ENCODE results near the gene SLC39A6. TPM values are rescaled to one million over a fixed set of nuclear protein-coding genes. Genes with fewer than 3 reads are reported as not detected.

SLC39A6 gene
- polyA plus RNA-seq, 1 donor (not counting 4 experiments of a cell fraction or from before 2014, with no cell fraction given): 145 TPM

- no peak overlapping the region for H3K4me2 ChIP-seq (ENCODE audit: control insufficient read depth, extremely low read depth, insufficient read depth, low read depth, low read length)
- FAIRE-seq (no peak), DNase-seq (ENCODE audit: low read depth, low spot score) (no peak)
- no peak overlapping the region for H3K9ac ChIP-seq (ENCODE audit: control insufficient read depth, extremely low read depth, insufficient read depth, low read length)
- H2AFZ ChIP-seq (ENCODE audit: control insufficient read depth, low read length): no peak overlapping the region
- no peaks in the 10 kb centered on the region for H3K27me3 ChIP-seq (ENCODE audit: control insufficient read depth, extremely low read depth, insufficient read depth, low read length)
- no peak for TF ChIP-seq EZH2 (IDR thresholded peaks at IDR 0.05; ENCODE audit: low read length)
- no peak for TF ChIP-seq CTCF (optimal IDR thresholded peaks at IDR 0.05 in 1 of 3, IDR thresholded peaks at IDR 0.05 in 1 of 3, conservative IDR thresholded peaks at IDR 0.05 in 1 of 3; ENCODE audit: extremely low read depth in 1 of 3, insufficient read depth in 2 of 3, low read length in 3 of 3)
- dilution Hi-C loops (cut with MboI; ENCODE audit: extremely low pct_ligation_motif_present, low sequenced_read_pairs): no loop called here
- no peaks in the 10 kb centered on the region for H3K9me3 ChIP-seq (ENCODE audit: control insufficient read depth, low read depth, low read length)
- H3K79me2 ChIP-seq (ENCODE audit: control insufficient read depth, insufficient read depth, low read length): no peaks in the 10 kb centered on the region
- no peak overlapping the region for H3K27ac ChIP-seq (ENCODE audit: control insufficient read depth, insufficient read depth, low read length)
- no peaks in the 10 kb centered on the region for H3K4me1 ChIP-seq (ENCODE audit: control insufficient read depth, extremely low read depth, insufficient read depth, low read length)
- no peak overlapping the region for H3K4me3 ChIP-seq (ENCODE audit: control insufficient read depth in 2 of 3, extremely low read depth in 1 of 3, insufficient read depth in 2 of 3, low read depth in 1 of 3, low read length in 3 of 3)
- H3K9me1 ChIP-seq (ENCODE audit: control insufficient read depth, extremely low read depth, insufficient read depth, low read length): no peaks in the 10 kb centered on the region
- H4K20me1 ChIP-seq (ENCODE audit: control insufficient read depth, extremely low read depth, insufficient read depth, low read length): no peaks in the 10 kb centered on the region
- peaks cover 18 to 29% of the 10 kb centered on the region in 2 experiments for H3K36me3 ChIP-seq (ENCODE audit: control insufficient read depth in 2 of 2, extremely low read depth in 1 of 2, insufficient read depth in 2 of 2, low read length in 2 of 2)
Observed at GRCh38 chr18:36157441-36157840, 28.3 kb upstream of the SLC39A6 start.

GRCh38 chr18:36155851-36156757 is 27.0 kb upstream of the SLC39A6 start:
- H3K36me3 ChIP-seq (ENCODE audit: control insufficient read depth in 2 of 2, extremely low read depth in 1 of 2, insufficient read depth in 2 of 2, low read length in 2 of 2): peaks cover 18 to 33% of the 10 kb centered on the region in 2 experiments
- no peaks in the 10 kb centered on the region for H3K27me3 ChIP-seq (ENCODE audit: control insufficient read depth, extremely low read depth, insufficient read depth, low read length)
- H3K4me3 ChIP-seq (ENCODE audit: control insufficient read depth in 2 of 3, extremely low read depth in 1 of 3, insufficient read depth in 2 of 3, low read depth in 1 of 3, low read length in 3 of 3): no peak overlapping the region
- DNase-seq (ENCODE audit: low read depth, low spot score): no peak
- no peak overlapping the region for H3K4me2 ChIP-seq (ENCODE audit: control insufficient read depth, extremely low read depth, insufficient read depth, low read depth, low read length)
- dilution Hi-C loops (cut with MboI; ENCODE audit: extremely low pct_ligation_motif_present, low sequenced_read_pairs): no loop called here
- TF ChIP-seq CTCF (optimal IDR thresholded peaks at IDR 0.05 in 1 of 3, IDR thresholded peaks at IDR 0.05 in 1 of 3, conservative IDR thresholded peaks at IDR 0.05 in 1 of 3; ENCODE audit: extremely low read depth in 1 of 3, insufficient read depth in 2 of 3, low read length in 3 of 3): no peak
- no peak overlapping the region for H2AFZ ChIP-seq (ENCODE audit: control insufficient read depth, low read length)
- no peaks in the 10 kb centered on the region for H3K9me3 ChIP-seq (ENCODE audit: control insufficient read depth, low read depth, low read length)
- no peaks in the 10 kb centered on the region for H4K20me1 ChIP-seq (ENCODE audit: control insufficient read depth, extremely low read depth, insufficient read depth, low read length)
- no peak overlapping the region for H3K27ac ChIP-seq (ENCODE audit: control insufficient read depth, insufficient read depth, low read length)
- no peaks in the 10 kb centered on the region for H3K79me2 ChIP-seq (ENCODE audit: control insufficient read depth, insufficient read depth, low read length)
- H3K9ac ChIP-seq (ENCODE audit: control insufficient read depth, extremely low read depth, insufficient read depth, low read length): no peak overlapping the region
- H3K9me1 ChIP-seq (ENCODE audit: control insufficient read depth, extremely low read depth, insufficient read depth, low read length): no peaks in the 10 kb centered on the region
- no peak for FAIRE-seq
- H3K4me1 ChIP-seq (ENCODE audit: control insufficient read depth, extremely low read depth, insufficient read depth, low read length): no peaks in the 10 kb centered on the region
